AG09309 (cell line): Measurements from ENCODE around the gene HOXD4.

Source experiments
- DNase-seq: peaks from one replicate; pipeline ENCODE4 v3.0.0-alpha.2; 2010; ENCODE audit warnings: low read depth
- H3K4me3 ChIP-seq: 2 replicates; pipeline ENCODE4 v1.5.1; 2011; ENCODE audit warnings: mild to moderate bottlenecking, low read depth, low read length, moderate library complexity; ENCODE audit not compliant: control insufficient read depth
- TF ChIP-seq, protein P1 (sequence below): IDR thresholded peaks from 2 replicates; pipeline ENCODE4 v1.5.1; 2011; ENCODE audit warnings: mild to moderate bottlenecking, low read depth, low read length, inconsistent platforms; ENCODE audit not compliant: insufficient read depth, control insufficient read depth; ENCODE audit errors: missing control alignments

Gene HOXD4

DNA sequence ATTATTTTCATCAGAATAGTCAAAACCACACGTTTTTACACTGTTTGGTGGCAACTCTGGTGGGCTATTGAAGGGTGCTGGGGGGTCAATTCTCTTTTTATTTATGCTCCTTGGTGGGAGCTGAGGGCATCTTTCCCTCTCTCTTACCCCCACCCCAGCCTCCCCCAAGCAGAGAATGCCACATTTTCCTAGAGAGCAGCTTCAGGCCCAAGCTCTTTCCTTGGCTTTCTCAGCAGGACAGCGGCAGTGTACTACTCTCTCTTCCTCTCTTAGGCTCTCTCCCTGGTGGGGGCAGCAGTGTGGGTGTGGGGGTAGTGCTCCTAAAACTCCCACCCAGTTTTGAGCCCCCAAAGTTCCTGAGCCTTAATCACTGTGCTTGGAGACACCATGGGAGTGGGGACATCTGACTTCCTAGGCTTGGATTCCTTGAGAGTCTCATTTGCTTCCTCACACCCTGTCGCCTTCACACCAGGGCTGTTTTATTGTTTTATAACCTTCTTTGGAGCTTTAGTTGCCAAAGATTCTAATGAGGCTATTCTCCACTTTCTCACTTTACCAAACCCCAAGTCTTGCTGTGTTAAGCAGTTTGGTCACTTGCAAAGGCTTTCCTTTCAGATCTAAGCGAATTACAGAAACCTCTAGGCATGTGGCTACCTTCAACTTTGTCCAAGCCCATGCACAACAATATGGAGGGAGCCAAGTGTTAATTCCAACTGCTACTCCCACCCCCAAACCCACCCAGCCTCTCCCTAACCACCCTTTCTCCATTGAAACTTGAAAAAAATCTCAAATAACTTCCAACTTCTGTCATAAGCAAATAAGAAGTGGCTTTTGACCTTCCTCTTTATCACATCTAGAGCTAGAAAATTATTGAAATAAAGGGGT, 6.0 kb upstream of the HOXD4 start:
- no peak overlapping the region for H3K4me3 ChIP-seq
- TF ChIP-seq, protein P1, sequence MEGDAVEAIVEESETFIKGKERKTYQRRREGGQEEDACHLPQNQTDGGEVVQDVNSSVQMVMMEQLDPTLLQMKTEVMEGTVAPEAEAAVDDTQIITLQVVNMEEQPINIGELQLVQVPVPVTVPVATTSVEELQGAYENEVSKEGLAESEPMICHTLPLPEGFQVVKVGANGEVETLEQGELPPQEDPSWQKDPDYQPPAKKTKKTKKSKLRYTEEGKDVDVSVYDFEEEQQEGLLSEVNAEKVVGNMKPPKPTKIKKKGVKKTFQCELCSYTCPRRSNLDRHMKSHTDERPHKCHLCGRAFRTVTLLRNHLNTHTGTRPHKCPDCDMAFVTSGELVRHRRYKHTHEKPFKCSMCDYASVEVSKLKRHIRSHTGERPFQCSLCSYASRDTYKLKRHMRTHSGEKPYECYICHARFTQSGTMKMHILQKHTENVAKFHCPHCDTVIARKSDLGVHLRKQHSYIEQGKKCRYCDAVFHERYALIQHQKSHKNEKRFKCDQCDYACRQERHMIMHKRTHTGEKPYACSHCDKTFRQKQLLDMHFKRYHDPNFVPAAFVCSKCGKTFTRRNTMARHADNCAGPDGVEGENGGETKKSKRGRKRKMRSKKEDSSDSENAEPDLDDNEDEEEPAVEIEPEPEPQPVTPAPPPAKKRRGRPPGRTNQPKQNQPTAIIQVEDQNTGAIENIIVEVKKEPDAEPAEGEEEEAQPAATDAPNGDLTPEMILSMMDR = no peak
- DNase-seq = no peak

DNA sequence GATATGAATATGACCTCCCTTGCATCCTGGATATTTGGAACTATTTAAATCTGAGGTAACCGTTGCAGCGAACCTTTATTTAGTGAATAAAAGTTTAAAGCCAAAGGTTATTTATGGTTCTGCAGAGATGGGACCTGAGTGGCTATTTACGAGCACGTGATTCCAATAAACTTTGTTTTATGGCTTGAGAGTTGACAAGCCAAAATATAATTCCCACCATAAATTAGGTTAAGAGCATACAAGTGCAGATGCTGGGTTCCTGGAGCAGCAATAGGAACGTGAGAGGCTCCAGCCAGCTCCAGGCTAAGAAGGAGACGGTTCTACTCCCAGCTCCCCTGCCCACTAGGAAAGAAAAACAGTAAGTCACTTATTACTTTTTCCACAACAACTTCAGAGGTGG, 5.2 kb upstream of the HOXD4 start:
- H3K4me3 ChIP-seq = no peak overlapping the region
- TF ChIP-seq, protein P1 = no peak
- DNase-seq = no peak

DNA sequence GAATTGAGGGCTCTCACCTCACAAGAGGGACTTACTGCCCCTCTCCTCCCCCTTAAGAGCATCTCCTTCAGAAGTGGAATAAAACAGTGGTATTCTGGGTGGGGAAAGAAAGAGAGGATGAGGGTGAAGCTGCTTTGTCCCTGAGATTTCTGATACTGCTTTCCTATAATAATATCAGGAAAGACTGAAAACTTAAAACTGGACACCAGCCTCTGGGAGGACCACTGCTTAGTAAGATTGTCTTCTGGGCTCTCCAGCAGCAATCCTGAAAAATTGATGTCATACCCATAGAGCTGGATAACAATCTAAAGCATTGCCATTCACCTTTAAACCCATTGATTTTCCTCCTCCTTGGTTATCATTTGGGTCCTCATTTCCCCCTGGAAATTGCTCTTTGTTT, 4.7 kb upstream of the HOXD4 start:
- TF ChIP-seq, protein P1 = no peak
- DNase-seq = no peak
- no peak overlapping the region for H3K4me3 ChIP-seq

DNA sequence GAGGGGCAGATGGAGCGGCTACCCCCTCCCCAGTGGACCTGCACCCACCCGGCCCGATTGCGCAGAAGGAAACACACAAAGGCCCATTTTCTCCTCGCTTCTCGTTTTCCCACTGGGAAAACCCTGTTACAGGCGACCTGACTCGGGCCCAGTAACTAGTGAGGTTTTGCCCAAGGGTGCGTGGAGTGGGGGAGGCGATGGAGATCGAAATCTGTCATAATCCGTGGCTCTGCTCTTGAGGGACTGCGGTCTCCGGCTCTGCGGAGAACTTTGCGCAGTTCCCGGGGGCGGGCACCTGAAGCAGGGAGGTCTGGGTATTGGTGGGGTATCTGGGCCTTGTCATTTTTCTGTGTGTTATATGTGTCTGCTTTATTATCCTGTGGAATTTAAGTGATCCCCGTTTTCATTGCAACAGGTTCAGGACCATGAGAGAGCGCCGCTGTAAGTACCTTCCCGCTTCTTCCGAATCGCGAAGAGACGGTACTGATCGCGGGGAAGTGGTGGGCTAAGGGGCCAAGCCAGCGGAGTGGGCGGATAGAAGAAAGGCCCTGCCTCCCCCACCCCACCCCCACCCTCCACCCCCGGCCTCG, 4.0 kb upstream of the HOXD4 start:
- DNase-seq = no peak
- H3K4me3 ChIP-seq = no peak overlapping the region
- TF ChIP-seq, protein P1 = no peak

DNA sequence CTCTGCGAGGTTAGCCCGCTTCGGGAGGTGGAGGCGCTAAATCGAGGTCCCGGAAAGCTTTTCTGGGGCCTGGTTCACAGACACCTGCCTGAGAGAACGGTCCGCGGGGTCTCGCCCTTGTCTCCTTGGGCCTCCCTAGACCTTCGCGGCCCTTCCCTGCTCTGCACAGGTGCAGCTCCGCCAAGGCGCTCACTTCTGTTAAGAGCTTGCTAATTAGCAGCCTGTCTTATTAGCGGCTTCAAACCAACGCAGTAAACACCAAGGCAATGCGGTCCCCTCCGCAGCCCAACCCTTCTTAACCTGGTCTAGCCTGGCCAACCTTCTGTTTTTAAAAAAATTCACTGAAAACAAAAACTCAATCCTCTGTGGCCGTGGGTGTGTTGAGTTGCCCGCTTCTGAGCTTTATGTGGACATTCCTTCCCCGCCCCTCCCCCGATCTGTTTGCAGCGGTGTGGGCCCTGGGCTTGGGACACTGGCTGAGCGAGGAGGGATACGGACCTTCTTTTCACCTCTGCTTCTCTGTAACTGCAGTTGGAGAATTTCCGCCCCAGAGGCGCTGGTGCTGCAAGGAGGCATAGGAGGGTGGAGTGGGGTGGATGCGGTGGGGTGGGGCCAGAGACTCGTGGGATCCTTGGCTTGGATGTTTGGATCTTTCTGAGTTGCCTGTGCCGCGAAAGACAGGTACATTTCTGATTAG, 3.4 kb upstream of the HOXD4 start:
- TF ChIP-seq, protein P1 = no peak
- DNase-seq = no peak
- H3K4me3 ChIP-seq = no peak overlapping the region

DNA sequence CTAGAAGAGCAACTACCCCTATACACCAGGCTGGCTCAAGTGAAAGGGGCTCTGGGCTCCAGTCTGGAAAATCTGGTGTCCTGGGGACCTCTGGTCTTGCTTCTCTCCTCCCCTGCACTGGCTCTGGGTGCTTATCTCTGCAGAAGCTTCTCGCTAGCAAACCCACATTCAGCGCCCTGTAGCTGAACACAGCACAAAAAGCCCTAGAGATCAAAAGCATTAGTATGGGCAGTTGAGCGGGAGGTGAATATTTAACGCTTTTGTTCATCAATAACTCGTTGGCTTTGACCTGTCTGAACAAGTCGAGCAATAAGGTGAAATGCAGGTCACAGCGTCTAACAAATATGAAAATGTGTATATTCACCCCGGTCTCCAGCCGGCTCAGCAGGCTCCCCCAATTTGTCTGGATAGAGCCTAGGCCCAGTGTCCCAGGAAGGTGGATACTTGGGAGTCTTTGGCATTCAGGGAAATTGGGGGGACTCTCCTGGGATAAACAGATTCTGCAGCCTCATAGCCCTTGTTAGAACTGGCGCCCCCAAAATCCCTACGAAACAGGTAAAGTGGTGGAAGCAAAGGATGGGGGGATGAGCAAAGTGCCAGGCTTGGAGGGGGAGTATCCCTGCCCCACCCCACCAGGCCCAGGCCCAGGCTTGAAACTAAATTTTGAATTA, 2.5 kb upstream of the HOXD4 start:
- H3K4me3 ChIP-seq = no peak overlapping the region
- TF ChIP-seq, protein P1 = no peak
- no peak for DNase-seq
